ENCODE measurements around the gene MCTP1. TPM values are rescaled to one million over a fixed set of nuclear protein-coding genes. Genes with fewer than 3 reads are reported as not detected.

The MCTP1 gene
- total RNA-seq, 1 experiment from 2014 or later, result 0.44 TPM

GRCh38 chr5:94784536-94785505 lies 500.1 kb downstream of the MCTP1 start:
- no peaks in the 10 kb centered on the region for H3K27me3 ChIP-seq (ENCODE audit: insufficient read depth, low read length)

More at GRCh38 chr5:94784536-94785505, 500.1 kb downstream of the MCTP1 start:
- Histone ChIP-seq H3K79me2 (ENCODE audit: insufficient read depth, low read length) (no peaks in the 10 kb centered on the region), H4K20me1 (ENCODE audit: insufficient read depth) (no peaks in the 10 kb centered on the region), H3K27ac (ENCODE audit: low read depth, low read length) (no peak overlapping the region), H3K9me2 (ENCODE audit: insufficient read depth) (no peaks in the 10 kb centered on the region), H3K4me3 (replicated peaks in 1 of 2; ENCODE audit: low read depth in 1 of 2, low read length in 2 of 2) (no peak overlapping the region), H3K4me1 (ENCODE audit: control insufficient read depth in 1 of 2, insufficient read depth in 2 of 2, low read length in 2 of 2) (peaks cover 0 to 3% of the 10 kb centered on the region in 2 experiments; a peak in 1 of 4 replicates), H3K36me3 (ENCODE audit: control insufficient read depth in 1 of 2, insufficient read depth in 2 of 2, low read length in 2 of 2) (no peaks in the 10 kb centered on the region), H3K9ac (ENCODE audit: low read length) (no peak overlapping the region), H3K4me2 (ENCODE audit: low read length) (no peak overlapping the region), H2AFZ (ENCODE audit: low read depth, low read length, poor library complexity, severe bottlenecking) (no peak overlapping the region), H3K9me3 (ENCODE audit: control insufficient read depth in 1 of 2, insufficient read depth in 1 of 2, low read depth in 1 of 2, low read length in 2 of 2) (no peaks in the 10 kb centered on the region)
- intact Hi-C loops (cut with micrococcal nuclease), result no loop called here
- DNase-seq (ENCODE audit: low read depth, low spot score) (no peak), ATAC-seq (no peak)
- no peak for TF ChIP-seq POLR2AphosphoS5 (IDR thresholded peaks at IDR 0.05; ENCODE audit: low read depth, low read length)
- TF ChIP-seq MAX (IDR thresholded peaks at IDR 0.05), result no peak
- TF ChIP-seq ATF3 (IDR thresholded peaks at IDR 0.05), result no peak
- no peak for TF ChIP-seq SP1 (IDR thresholded peaks at IDR 0.05; ENCODE audit: low read depth)
- TF ChIP-seq YY1 (IDR thresholded peaks at IDR 0.05; ENCODE audit: extremely low read depth, insufficient replicate concordance, low read depth, low read length), result no peak
- no peak for TF ChIP-seq ZBTB33 (IDR thresholded peaks at IDR 0.05; ENCODE audit: extremely low read depth, insufficient replicate concordance, low read length)
- peak; percentile 47 for TF ChIP-seq RAD21 (IDR thresholded peaks at IDR 0.05; ENCODE audit: low read depth)
- peak in 2 of 3 experiments; percentile 20 to 43; a peak in 1 of 6 replicates for TF ChIP-seq CTCF (IDR thresholded peaks at IDR 0.05 in 2 of 3, conservative IDR thresholded peaks at IDR 0.05 in 1 of 3; ENCODE audit: borderline replicate concordance in 1 of 3, insufficient read depth in 1 of 3, low read depth in 2 of 3, low read length in 2 of 3)
- no peak for TF ChIP-seq CBX3 (IDR thresholded peaks at IDR 0.05; ENCODE audit: low read depth)
- no peak for TF ChIP-seq ELF1 (IDR thresholded peaks at IDR 0.05; ENCODE audit: borderline replicate concordance, low read depth)
- TF ChIP-seq CEBPB (IDR thresholded peaks at IDR 0.05; ENCODE audit: low read depth), result no peak
- TF ChIP-seq ZFX (IDR thresholded peaks at IDR 0.05), result no peak
- TF ChIP-seq SIN3A (IDR thresholded peaks at IDR 0.05; ENCODE audit: low read depth), result no peak
- ChIA-PET RAD21 (ENCODE audit: low non-redundant PET in 1 of 2, low total read pairs in 2 of 2, uncharacterized antibody in 2 of 2, unreplicated experiment in 2 of 2) (no interaction called here), POLR2A (no interaction called here), CTCF (no interaction called here)
- BruUV-seq (replicated peaks), result no TSS peak

Measured in HCT116 (cell line).